NCI-H2107 treated with DMSO at 0.1 percent for 48 hours (cell line): Measurements from ENCODE around the gene BRD8.
"Not testable (repeated sequence)": the region's sequence is repeated elsewhere in the genome, so short reads cannot be mapped to it uniquely, and the experiment has no call there.

Source experiments
- DNase-seq: peaks from one replicate; lab custom pipeline; 2025; ENCODE audit not compliant: unreplicated experiment; lab: John Stamatoyannopoulos, UW

Gene BRD8

GRCh38 chr5:138159666-138160065 is 18.8 kb downstream of the BRD8 start:
- DNase-seq: no peak

GRCh38 chr5:138157626-138158025 is 20.8 kb downstream of the BRD8 start:
- DNase-seq: no peak

GRCh38 chr5:138155977-138156376 is 22.5 kb downstream of the BRD8 start:
- not testable (repeated sequence) for DNase-seq

GRCh38 chr5:138149530-138149929 is 28.9 kb downstream of the BRD8 start:
- DNase-seq: no peak

GRCh38 chr5:138148811-138149210 is 29.6 kb downstream of the BRD8 start:
- DNase-seq: no peak

GRCh38 chr5:138143578-138143977 is 34.9 kb downstream of the BRD8 start:
- not testable (repeated sequence) for DNase-seq

- DNase-seq: no peak
These were observed 36.7 kb downstream of the BRD8 start for GRCh38 chr5:138141734-138142133.

- no peak for DNase-seq
These were observed 38.2 kb downstream of the BRD8 start for GRCh38 chr5:138140268-138140667.

- no peak for DNase-seq
These were observed 38.7 kb downstream of the BRD8 start for GRCh38 chr5:138139781-138140090.

- peak; percentile 33 for DNase-seq
These were observed 39.3 kb downstream of the BRD8 start, which contains the start of gene NME5 for GRCh38 chr5:138138949-138139780. Gene NME5 (minus strand): TSS chr5:138139428. CDS start chr5:138138780, 648 bp downstream.

- DNase-seq: no peak
These were observed 45.9 kb downstream of the BRD8 start for GRCh38 chr5:138132543-138132942.

- no peak for DNase-seq
These were observed 49.1 kb downstream of the BRD8 start for GRCh38 chr5:138129347-138129746.

GRCh38 chr5:138128334-138128733 is 50.1 kb downstream of the BRD8 start:
- DNase-seq: no peak

GRCh38 chr5:138115254-138115653 is 63.2 kb downstream of the BRD8 start:
- no peak for DNase-seq

GRCh38 chr5:138111937-138112336 is 66.5 kb downstream of the BRD8 start:
- no peak for DNase-seq

GRCh38 chr5:138111181-138111580 is 67.2 kb downstream of the BRD8 start:
- no peak for DNase-seq

- DNase-seq: peak; percentile 27
These were observed 68.0 kb downstream of the BRD8 start for GRCh38 chr5:138110266-138110963.

GRCh38 chr5:138109463-138110265 is 68.8 kb downstream of the BRD8 start:
- no peak for DNase-seq

GRCh38 chr5:138107213-138107612 is 71.2 kb downstream of the BRD8 start:
- DNase-seq: no peak

- DNase-seq: no peak
These were observed 72.7 kb downstream of the BRD8 start for GRCh38 chr5:138105709-138106108.

GRCh38 chr5:138103319-138103637 is 75.2 kb downstream of the BRD8 start:
- no peak for DNase-seq
